Anterior cingulate cortex (tissue), 58 donors: ENCODE results near the gene SERTAD2.

Experiments used
- DNase-seq, 58 donors: peaks; one replicate each; lab custom pipeline; 2025; lab: John Stamatoyannopoulos, UW

SERTAD2 gene

GRCh38 chr2:64632835-64633819, 20.6 kb downstream of the SERTAD2 start:
- DNase-seq: no peak

DNA sequence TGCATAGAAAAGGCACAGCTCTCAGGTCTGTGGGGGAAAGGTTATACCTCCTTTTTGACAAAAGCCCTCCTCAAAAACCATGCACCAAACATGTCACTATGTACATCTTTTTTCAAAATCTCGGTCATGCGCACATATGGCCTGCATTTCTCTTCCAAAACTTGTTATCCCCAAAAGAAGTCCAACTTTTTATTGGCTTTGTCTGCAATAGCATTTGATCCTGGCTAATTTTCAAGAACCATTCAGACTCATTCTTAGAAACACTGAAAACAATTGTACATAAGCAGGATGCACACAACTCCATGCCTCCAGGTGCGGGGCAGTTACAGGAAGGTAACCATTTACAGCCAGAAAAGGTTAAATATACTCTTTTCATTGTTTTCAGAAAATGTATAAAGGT, 21.9 kb downstream of the SERTAD2 start:
- DNase-seq: no peak

GRCh38 chr2:64630752-64631151, 23.0 kb downstream of the SERTAD2 start:
- no peak for DNase-seq

DNA sequence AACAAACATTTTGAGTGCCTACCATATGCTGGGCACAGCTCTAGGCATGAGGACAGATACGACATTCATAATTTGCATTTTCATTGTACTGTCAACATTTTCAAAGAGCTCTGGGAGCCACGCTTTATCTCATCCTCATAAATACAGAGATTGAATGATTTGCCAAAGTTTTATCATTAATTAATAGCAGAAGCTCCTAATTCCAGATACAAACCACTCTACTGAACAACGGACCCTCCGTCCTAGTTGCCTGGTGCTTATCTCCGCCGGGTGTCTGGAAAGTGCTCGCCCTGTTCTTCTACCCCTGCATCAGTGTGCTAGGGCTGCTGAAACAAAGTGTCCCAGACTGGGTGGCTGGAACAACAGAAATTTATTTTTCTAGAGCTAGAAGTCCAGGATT, 23.8 kb downstream of the SERTAD2 start:
- DNase-seq: no peak

DNA sequence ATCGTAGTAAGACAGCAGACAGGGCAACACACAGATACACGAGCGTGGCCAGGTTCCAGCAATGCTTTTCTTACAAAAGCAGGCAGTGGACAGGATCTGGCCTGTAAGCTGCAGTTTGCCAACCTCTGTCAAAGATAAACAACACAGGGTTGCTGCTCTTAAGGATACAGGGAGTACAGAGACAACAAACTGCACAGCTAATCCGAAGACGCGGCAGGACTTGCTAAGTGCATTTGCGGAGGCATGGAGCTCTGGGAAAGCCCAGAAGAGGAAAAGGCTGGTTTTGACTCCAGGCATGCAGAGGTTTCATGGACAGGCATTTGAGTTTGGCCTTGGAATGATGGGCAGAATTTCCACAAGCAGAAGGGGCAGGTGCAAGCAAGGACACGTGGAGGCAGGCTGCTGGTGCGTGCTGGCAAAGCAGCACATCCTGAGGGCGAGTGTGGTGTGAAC, 24.4 kb downstream of the SERTAD2 start:
- DNase-seq: no peak

GRCh38 chr2:64627860-64628841, 25.6 kb downstream of the SERTAD2 start:
- no peak for DNase-seq

DNA sequence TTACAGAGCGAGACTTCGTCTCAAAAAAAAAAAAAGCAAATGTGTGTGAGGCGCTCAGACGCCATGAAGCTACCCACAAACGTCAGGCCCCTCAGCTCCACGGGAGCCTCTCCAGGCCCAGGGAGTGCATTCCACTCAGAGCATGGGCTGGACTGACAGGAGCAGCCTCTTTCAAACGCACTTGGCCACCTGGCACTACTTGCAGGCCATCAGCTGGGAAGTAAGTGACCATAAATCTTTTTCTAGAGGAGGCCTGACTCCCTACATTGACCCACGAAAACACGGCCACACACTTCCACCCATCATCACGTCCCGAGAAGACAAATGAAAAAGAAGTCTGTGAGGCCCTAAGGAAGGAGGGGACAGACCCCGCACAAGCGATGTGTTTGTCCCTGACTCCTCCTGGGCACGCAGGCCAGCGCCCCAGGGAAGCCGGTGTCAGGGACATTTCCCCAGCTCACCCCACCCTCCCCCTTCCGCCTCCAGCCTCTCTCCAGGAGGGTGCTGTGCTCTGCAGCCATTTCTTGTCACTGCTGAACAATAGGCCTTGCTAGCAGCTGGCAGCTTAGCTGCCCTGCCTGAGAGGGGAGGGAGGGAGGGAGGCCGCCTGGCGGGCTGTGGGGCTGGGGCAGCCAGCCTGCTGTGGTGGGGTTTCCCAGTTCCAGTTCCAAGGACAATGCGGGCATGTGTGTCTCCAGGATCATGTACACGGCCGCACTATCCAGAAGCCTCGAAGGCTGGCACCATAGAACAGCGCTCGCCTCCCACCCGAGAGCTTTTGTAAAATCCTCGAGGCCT, 26.6 kb downstream of the SERTAD2 start:
- DNase-seq: peak in 37 of 58 donors; percentile 16 to 79 (median 54)

GRCh38 chr2:64626146-64626809, 27.4 kb downstream of the SERTAD2 start:
- no peak for DNase-seq

- DNase-seq: no peak
These were observed 28.2 kb downstream of the SERTAD2 start for GRCh38 chr2:64625299-64626145.

- DNase-seq: no peak
These were observed 28.9 kb downstream of the SERTAD2 start for GRCh38 chr2:64624862-64625261.

- no peak for DNase-seq
These were observed 29.6 kb downstream of the SERTAD2 start for GRCh38 chr2:64624108-64624610.

- DNase-seq: no peak
These were observed 30.4 kb downstream of the SERTAD2 start for GRCh38 chr2:64623242-64623850.

DNA sequence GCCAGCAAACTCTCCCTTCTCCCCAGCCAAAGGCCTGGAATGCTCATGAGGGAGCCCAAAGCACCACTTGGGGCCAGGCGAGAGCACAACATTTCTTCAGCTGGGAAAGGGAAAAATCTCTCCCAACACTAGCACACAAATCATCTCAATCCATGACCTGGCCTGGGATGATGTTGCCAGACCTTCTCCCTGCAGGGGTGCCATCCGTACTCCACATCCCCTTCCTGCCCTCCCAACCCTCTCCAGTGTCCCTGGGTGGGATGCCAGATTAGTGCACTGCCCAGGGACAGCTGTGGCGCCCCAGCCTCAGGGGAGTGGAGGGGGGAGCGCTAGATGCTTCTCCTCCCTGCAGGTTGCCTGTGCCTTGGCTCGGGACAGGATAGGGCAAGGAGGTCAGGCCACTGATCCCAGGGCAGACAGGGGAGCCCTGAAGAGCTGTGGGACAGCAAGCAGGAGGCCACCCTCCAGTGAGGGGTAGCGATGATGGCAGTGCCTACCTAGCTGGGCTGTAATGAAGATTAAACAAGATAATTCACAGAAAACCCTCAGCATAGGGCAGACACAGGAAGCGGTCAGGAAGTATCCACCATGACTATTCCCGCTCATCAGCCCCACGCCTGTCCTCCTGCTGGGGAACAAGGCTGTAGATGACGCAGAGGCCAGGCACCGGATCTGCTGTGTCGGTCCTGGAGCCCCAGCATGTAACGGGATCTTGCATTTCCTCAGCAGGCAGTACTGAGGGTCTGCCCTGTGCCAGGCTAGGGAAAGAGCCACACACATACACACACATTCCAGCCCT, 31.1 kb downstream of the SERTAD2 start:
- peak in 2 of 58 donors; percentile 16 to 23 for DNase-seq

DNA sequence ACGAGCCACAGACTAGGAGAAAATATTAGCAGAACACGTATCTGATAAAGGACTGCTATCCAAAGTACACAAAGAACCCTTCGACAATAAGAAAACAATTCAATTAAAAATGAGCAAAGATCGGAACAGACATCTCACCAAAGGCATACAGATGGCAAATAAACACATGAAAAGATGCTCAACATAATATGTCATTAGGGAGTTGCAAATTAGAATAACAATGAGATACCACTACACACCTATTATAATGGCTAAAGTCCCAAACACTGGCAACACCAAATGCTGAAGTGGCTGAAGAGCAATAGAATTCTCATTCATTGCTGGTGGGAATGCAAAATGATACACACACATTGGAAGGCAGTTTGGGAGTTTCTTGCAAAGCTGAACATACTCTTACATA, 33.1 kb downstream of the SERTAD2 start:
- no peak for DNase-seq

DNA sequence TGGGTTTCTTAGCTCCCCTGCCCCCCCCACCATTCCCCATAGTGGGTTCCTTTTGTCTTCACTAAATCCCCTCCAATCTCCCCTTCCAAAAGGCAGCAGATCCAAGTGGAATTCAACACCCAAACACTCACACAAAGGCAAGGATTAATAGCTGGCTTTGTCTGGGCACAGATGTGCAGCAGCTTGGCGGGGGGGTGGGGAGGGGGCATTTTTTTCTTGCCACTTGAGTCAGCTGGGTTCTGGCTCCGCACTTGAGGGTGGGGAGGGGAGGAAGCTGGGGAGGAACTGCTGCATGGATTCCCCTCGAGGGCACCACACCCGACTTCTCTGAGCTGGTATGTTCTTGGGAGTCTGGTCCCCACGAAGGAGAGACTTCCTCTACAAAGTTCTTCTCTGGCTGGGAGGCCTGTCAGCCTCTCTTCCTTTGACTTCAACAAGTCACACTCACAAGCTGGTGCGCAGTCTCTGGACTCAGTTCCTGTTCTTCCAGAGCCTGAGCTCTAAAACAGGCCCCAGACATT, 36.0 kb downstream of the SERTAD2 start:
- DNase-seq: peak in 19 of 58 donors; percentile 10 to 63 (median 28)

- no peak for DNase-seq
These were observed 37.7 kb downstream of the SERTAD2 start for GRCh38 chr2:64615844-64616536.
